Melanocyte of skin (primary cell): Measurements from ENCODE around the gene NAE1. TPM values are rescaled to one million over a fixed set of nuclear protein-coding genes. Genes with fewer than 3 reads are reported as not detected.

Source experiments
- total RNA-seq, 2 donors: library from RNA; depleted of rRNA; stranded (reverse); fragments of >200 nt; gene quantifications; 2 replicates each; pipeline ENCODE4 v1.2.3, GENCODE V29; 2012

Gene NAE1
- total RNA-seq, result 100 to 1,000 TPM in 1 of 2 donors, 10 to 100 TPM in 1; 69.5 to 104 TPM

GRCh38 chr16:66830422-66831404 lies at the start of gene NAE1:
Gene NAE1 (minus strand): TSS chr16:66830976. CDS start chr16:66830899, 77 bp downstream.

GRCh38 chr16:66844342-66845079 lies 13.7 kb upstream of the NAE1 start, which contains the start of gene CA7:
Gene CA7 (plus strand): TSS chr16:66844414. CDS start chr16:66844488, 74 bp downstream.

GRCh38 chr16:66801320-66802105 lies 29.3 kb downstream of the NAE1 start, which contains the start of gene TERB1:
Gene TERB1 (minus strand): TSS chr16:66801584. CDS start chr16:66796798, 4,786 bp downstream.

Other genes starting within 250 kb of the NAE1 start
- gene CMTM3, start 226.3 kb downstream of the NAE1 start, total RNA-seq, result 10 to 100 TPM; 10.3 to 17.0 TPM
- 10 to 100 TPM; 28.0 to 34.1 TPM for gene CMTM4, start 134.2 kb downstream of the NAE1 start, total RNA-seq
- 100 to 1,000 TPM; 112 to 203 TPM for gene DYNC1LI2, start 79.4 kb downstream of the NAE1 start, total RNA-seq
- under 1 TPM; under 0.01 TPM for gene TERB1, start 29.4 kb downstream of the NAE1 start, total RNA-seq
- gene CA7, start 13.4 kb upstream of the NAE1 start, total RNA-seq, result not detected
- 10 to 100 TPM in 1 of 2 donors, 1 to 10 TPM in 1; 8.9 to 15.7 TPM for gene PDP2, start 49.5 kb upstream of the NAE1 start, total RNA-seq
- gene CDH16, start 87.9 kb upstream of the NAE1 start, total RNA-seq, result not detected
- gene RRAD, start 94.6 kb upstream of the NAE1 start, total RNA-seq, result under 1 TPM in 1 of 2 donors, not detected in 1; 0.33 TPM
- 100 to 1,000 TPM; 123 to 191 TPM for gene CIAO2B, start 103.4 kb upstream of the NAE1 start, total RNA-seq
- 10 to 100 TPM; 23.0 to 25.1 TPM for gene CES2, start 104.5 kb upstream of the NAE1 start, total RNA-seq
- gene CES3, start 130.3 kb upstream of the NAE1 start, total RNA-seq, result 1 to 10 TPM in 1 of 2 donors, under 1 TPM in 1; under 0.01 to 1.0 TPM
- gene CES4A, start 157.6 kb upstream of the NAE1 start, total RNA-seq, result 1 to 10 TPM in 1 of 2 donors, under 1 TPM in 1; 0.69 to 1.3 TPM
- gene CBFB, start 198.2 kb upstream of the NAE1 start, total RNA-seq, result 100 to 1,000 TPM in 1 of 2 donors, 10 to 100 TPM in 1; 81.2 to 118 TPM